Esophagus squamous epithelium (tissue), 4 donors: ENCODE data around the gene DZIP1.

Experiments used
- POLR2A ChIP-seq, 4 donors: fragments of 450-650 bp; IDR thresholded peaks; one replicate each; pipeline ENCODE4 v1.6.1; 2017; ENCODE audit warnings: antibody characterized with exemption in 4 of 4, mild to moderate bottlenecking in 4 of 4, moderate library complexity in 3 of 4
- TF ChIP-seq, protein P1 (sequence below), 6 experiments: fragments of 450-650 bp in 4 of 6; fragments of 200-600 bp in 2 of 6; sonication (generic) in 2 of 6; IDR thresholded peaks; one replicate each; pipeline ENCODE4 v1.5.1; 2016 to 2019; ENCODE audit warnings: antibody characterized with exemption in 6 of 6, mild to moderate bottlenecking in 4 of 6, moderate library complexity in 4 of 6

DNA sequence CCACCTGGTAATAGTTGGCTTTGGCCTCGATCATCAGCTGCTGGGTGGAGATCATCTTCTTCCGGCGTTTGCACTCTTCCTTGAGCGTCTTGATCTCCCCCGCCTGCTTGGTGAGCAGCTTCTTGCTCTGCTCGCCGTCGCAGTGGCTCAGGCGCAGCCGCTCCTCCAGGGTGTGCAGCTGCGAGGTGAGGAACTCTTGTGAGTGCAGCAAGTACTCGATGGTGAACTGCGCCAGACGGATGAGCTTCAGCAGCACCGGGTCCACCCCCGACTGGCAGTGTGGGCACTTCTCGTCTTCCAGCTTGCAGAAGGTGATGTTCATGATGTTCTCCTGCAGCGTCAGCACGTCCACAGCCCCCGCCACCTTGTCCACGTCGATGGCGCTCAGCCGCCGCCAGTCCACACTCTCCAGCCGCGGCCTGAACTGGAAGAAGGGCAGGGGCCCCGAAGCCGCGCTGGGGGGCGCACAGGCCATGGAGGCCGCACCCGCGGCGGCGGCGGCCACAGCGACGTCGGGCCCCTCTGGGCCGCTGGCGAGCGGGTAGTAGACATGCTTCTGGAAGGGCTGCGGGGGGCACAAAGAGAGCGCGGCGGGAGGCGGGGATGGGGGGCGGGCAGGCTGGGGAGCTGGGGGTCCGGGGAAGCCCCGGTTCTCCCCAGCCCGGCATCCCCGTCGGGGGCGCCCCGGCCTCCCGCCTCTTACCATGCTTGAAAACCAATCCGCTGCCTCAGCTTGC, 3.0 kb downstream of the DZIP1 start:
- TF ChIP-seq, protein P1, sequence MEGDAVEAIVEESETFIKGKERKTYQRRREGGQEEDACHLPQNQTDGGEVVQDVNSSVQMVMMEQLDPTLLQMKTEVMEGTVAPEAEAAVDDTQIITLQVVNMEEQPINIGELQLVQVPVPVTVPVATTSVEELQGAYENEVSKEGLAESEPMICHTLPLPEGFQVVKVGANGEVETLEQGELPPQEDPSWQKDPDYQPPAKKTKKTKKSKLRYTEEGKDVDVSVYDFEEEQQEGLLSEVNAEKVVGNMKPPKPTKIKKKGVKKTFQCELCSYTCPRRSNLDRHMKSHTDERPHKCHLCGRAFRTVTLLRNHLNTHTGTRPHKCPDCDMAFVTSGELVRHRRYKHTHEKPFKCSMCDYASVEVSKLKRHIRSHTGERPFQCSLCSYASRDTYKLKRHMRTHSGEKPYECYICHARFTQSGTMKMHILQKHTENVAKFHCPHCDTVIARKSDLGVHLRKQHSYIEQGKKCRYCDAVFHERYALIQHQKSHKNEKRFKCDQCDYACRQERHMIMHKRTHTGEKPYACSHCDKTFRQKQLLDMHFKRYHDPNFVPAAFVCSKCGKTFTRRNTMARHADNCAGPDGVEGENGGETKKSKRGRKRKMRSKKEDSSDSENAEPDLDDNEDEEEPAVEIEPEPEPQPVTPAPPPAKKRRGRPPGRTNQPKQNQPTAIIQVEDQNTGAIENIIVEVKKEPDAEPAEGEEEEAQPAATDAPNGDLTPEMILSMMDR (IDR thresholded peaks at IDR 0.05) = no peak
- TF ChIP-seq POLR2A (IDR thresholded peaks at IDR 0.05) = no peak
